K562 (cell line): ENCODE measurements around the gene MPIG6B. TPM values are rescaled to one million over a fixed set of nuclear protein-coding genes. Genes with fewer than 3 reads are reported as not detected.

Experiments used
- CREB1 ChIP-seq, 2 experiments: sonication (generic) in 1 of 2; formaldehyde crosslinking in 1 of 2; IDR thresholded peaks; 2 replicates each; pipeline versions ENCODE4 v1.6.1 to v1.8.0; 2012 to 2022; ENCODE audit warnings: inconsistent platforms in 1 of 2, mild to moderate bottlenecking in 1 of 2, missing genetic modification reagents in 1 of 2, moderate library complexity in 1 of 2
- DIDO1 ChIP-seq: fragments of 450-650 bp; IDR thresholded peaks from 2 replicates; pipeline ENCODE4 v1.6.1; 2016; ENCODE audit warnings: low read depth, missing biosample characterization, missing genetic modification characterization
- FIP1L1 ChIP-seq: fragments of 200-400 bp; formaldehyde crosslinking; IDR thresholded peaks from 2 replicates; pipeline ENCODE4 v1.6.1; 2018; ENCODE audit warnings: mild to moderate bottlenecking, low read depth, low read length; ENCODE audit not compliant: poor library complexity, severe bottlenecking
- MAFK ChIP-seq: IDR thresholded peaks from 2 replicates; pipeline ENCODE4 v1.6.1; 2011; ENCODE audit warnings: low read length, improper control_type of control experiment
- MCM2 ChIP-seq: fragments of 450-650 bp; IDR thresholded peaks from 2 replicates; pipeline ENCODE4 v1.6.1; 2017; ENCODE audit warnings: low read depth, mild to moderate bottlenecking
- NCOA6 ChIP-seq: fragments of 450-650 bp; IDR thresholded peaks from 2 replicates; pipeline ENCODE4 v1.6.1; 2017; ENCODE audit warnings: mild to moderate bottlenecking
- NFXL1 ChIP-seq: fragments of 450-650 bp; formaldehyde crosslinking; IDR thresholded peaks from 2 replicates; pipeline ENCODE4 v1.4.0; 2021; ENCODE audit warnings: mild to moderate bottlenecking
- NRF1 ChIP-seq, 2 experiments: fragments of 450-650 bp; IDR thresholded peaks in 1 of 2; conservative IDR thresholded peaks in 1 of 2; 2 replicates each; pipeline ENCODE4 v1.6.1; 2014; ENCODE audit warnings: mild to moderate bottlenecking in 2 of 2
- RBM22 ChIP-seq: fragments of 200-400 bp; formaldehyde crosslinking; IDR thresholded peaks from 2 replicates; pipeline ENCODE4 v1.6.1; 2018; ENCODE audit warnings: low read length, low read depth; ENCODE audit not compliant: poor library complexity, severe bottlenecking
- RBM39 ChIP-seq: fragments of 200-400 bp; formaldehyde crosslinking; optimal IDR thresholded peaks from 2 replicates; pipeline ENCODE3; 2018; ENCODE audit warnings: low read depth, low read length
- SMARCA4 ChIP-seq: fragments of 450-650 bp; IDR thresholded peaks from 2 replicates; pipeline ENCODE4 v1.6.1; 2016
- TBL1XR1 ChIP-seq, 2 experiments: IDR thresholded peaks; 2 replicates each; pipeline ENCODE4 v1.6.1; 2012; ENCODE audit warnings: improper control_type of control experiment in 2 of 2, low read length in 2 of 2, mild to moderate bottlenecking in 1 of 2
- TEAD1 ChIP-seq, 2 experiments: fragments of 450-650 bp in 1 of 2; sonication (generic) in 1 of 2; formaldehyde crosslinking; IDR thresholded peaks; 2 replicates each; pipeline versions ENCODE4 v1.4.0 to v1.8.0; 2020 to 2022; ENCODE audit warnings: mild to moderate bottlenecking in 2 of 2, missing genetic modification reagents in 1 of 2
- THRAP3 ChIP-seq: fragments of 450-650 bp; IDR thresholded peaks from 2 replicates; pipeline ENCODE4 v1.6.1; 2016; ENCODE audit warnings: mild to moderate bottlenecking, inconsistent platforms, borderline replicate concordance
- polyA plus RNA-seq, 8 experiments: library from polyadenylated mRNA; depleted of rRNA in 4 of 8; stranded (reverse) in 5 of 8; unstranded in 3 of 8; fragments of >200 nt; fragmentation: Nextera tagmentation in 2 of 8; fragmentation: Illumina TruSeq in 1 of 8; extraction: Ambion mirVana in 2 of 8; extraction: Trizol in 1 of 8; gene quantifications; 2 replicates each; pipeline versions ENCODE4 v1.2.1 to v1.2.3, GENCODE V29; 2011 to 2014; ENCODE audit warnings: inconsistent platforms in 1 of 8, missing spikeins in 1 of 8
- total RNA-seq, 7 experiments: library from RNA; depleted of rRNA in 6 of 7; stranded (reverse); fragments of >200 nt in 6 of 7; fragmentation: Illumina TruSeq in 2 of 7; extraction: Trizol in 2 of 7; gene quantifications; 2 replicates each; pipeline versions ENCODE4 v1.2.1 to v1.2.3, GENCODE V29; 2011 to 2021; ENCODE audit warnings: low replicate concordance in 1 of 7
- TF ChIP-seq, protein P1 (sequence below): sonication (generic); formaldehyde crosslinking; IDR thresholded peaks from 2 replicates; pipeline ENCODE4 v1.8.0; 2023; ENCODE audit warnings: missing genetic modification reagents, mild to moderate bottlenecking, borderline replicate concordance
- TF ChIP-seq, protein P2 (sequence below): sonication (generic); formaldehyde crosslinking; IDR thresholded peaks from 2 replicates; pipeline ENCODE4 v1.8.1; 2023; ENCODE audit warnings: mild to moderate bottlenecking, missing genetic modification reagents
- TF ChIP-seq, protein P3 (sequence below): fragments of 450-650 bp; IDR thresholded peaks from 2 replicates; pipeline ENCODE4 v1.6.1; 2017; ENCODE audit warnings: antibody characterized with exemption

MPIG6B gene
- total and polyA plus RNA-seq, 9 of the 15 experiments (the other 6 are each of a cell fraction or from before 2014, with no cell fraction given): 0.11 to 1.2 (median 0.28) TPM; not detected in 1

DNA sequence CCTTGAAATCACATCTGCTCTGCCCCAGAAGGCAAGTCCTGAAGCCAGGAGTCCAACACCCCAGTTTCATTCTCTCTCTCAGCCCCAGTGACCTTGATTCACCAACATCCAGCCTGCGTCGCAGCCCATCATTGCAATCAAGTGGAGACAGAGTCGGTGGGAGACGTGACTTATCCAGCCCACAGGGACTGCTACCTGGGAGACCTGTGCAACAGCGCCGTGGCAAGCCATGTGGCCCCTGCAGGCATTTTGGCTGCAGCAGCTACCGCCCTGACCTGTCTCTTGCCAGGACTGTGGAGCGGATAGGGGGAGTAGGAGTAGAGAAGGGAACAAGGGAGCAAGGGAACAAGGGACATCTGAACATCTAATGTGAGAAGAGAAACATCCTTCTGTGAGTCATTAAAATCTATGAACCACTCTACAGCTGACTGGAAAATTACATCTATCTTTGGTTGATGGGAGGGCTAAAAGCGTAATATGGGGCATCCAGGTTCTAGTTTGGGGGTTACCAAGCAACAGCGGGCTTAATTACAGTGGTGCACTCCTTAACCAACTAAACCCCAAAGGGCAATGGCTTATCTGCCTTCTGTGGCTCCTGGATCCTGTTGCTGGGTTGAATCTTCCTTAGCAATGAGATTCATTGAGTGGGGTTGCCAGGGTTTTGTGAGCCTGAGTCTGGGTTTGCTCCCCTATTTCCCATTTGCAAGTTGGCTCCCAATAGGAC is 5.5 kb upstream of the MPIG6B start (continued):
- TF ChIP-seq, protein P1, sequence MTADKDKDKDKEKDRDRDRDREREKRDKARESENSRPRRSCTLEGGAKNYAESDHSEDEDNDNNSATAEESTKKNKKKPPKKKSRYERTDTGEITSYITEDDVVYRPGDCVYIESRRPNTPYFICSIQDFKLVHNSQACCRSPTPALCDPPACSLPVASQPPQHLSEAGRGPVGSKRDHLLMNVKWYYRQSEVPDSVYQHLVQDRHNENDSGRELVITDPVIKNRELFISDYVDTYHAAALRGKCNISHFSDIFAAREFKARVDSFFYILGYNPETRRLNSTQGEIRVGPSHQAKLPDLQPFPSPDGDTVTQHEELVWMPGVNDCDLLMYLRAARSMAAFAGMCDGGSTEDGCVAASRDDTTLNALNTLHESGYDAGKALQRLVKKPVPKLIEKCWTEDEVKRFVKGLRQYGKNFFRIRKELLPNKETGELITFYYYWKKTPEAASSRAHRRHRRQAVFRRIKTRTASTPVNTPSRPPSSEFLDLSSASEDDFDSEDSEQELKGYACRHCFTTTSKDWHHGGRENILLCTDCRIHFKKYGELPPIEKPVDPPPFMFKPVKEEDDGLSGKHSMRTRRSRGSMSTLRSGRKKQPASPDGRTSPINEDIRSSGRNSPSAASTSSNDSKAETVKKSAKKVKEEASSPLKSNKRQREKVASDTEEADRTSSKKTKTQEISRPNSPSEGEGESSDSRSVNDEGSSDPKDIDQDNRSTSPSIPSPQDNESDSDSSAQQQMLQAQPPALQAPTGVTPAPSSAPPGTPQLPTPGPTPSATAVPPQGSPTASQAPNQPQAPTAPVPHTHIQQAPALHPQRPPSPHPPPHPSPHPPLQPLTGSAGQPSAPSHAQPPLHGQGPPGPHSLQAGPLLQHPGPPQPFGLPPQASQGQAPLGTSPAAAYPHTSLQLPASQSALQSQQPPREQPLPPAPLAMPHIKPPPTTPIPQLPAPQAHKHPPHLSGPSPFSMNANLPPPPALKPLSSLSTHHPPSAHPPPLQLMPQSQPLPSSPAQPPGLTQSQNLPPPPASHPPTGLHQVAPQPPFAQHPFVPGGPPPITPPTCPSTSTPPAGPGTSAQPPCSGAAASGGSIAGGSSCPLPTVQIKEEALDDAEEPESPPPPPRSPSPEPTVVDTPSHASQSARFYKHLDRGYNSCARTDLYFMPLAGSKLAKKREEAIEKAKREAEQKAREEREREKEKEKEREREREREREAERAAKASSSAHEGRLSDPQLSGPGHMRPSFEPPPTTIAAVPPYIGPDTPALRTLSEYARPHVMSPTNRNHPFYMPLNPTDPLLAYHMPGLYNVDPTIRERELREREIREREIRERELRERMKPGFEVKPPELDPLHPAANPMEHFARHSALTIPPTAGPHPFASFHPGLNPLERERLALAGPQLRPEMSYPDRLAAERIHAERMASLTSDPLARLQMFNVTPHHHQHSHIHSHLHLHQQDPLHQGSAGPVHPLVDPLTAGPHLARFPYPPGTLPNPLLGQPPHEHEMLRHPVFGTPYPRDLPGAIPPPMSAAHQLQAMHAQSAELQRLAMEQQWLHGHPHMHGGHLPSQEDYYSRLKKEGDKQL (CRISPR knock-in tag): no peak
- TF ChIP-seq FIP1L1 (no peak), NCOA6 (no peak), NRF1 (conservative IDR thresholded peaks at IDR 0.05 in 1 of 2, IDR thresholded peaks at IDR 0.05 in 1 of 2) (peak; percentile 22 to 49; a peak in 1 of 4 replicates), RBM22 (no peak), MAFK (no peak), CREB1 (IDR thresholded peaks at IDR 0.05) (peak; percentile 85), CREB1 (CRISPR knock-in tag; IDR thresholded peaks at IDR 0.05) (peak; percentile 70; the same call in 1 of the 2 replicates), THRAP3 (no peak), NFXL1 (CRISPR knock-in tag) (no peak), SMARCA4 (peak; percentile 93), DIDO1 (tag) (no peak), MCM2 (no peak), TEAD1 (CRISPR knock-in tag; IDR thresholded peaks at IDR 0.05) (no peak), RBM39 (no peak), TBL1XR1 (IDR thresholded peaks at IDR 0.05; ENCODE audit: low read length in 2 of 2) (0 out of 4 replicates have a peak, but pooled peaks of 1 of the 2 experiments have one; percentile 19)
- TF ChIP-seq, protein P2, sequence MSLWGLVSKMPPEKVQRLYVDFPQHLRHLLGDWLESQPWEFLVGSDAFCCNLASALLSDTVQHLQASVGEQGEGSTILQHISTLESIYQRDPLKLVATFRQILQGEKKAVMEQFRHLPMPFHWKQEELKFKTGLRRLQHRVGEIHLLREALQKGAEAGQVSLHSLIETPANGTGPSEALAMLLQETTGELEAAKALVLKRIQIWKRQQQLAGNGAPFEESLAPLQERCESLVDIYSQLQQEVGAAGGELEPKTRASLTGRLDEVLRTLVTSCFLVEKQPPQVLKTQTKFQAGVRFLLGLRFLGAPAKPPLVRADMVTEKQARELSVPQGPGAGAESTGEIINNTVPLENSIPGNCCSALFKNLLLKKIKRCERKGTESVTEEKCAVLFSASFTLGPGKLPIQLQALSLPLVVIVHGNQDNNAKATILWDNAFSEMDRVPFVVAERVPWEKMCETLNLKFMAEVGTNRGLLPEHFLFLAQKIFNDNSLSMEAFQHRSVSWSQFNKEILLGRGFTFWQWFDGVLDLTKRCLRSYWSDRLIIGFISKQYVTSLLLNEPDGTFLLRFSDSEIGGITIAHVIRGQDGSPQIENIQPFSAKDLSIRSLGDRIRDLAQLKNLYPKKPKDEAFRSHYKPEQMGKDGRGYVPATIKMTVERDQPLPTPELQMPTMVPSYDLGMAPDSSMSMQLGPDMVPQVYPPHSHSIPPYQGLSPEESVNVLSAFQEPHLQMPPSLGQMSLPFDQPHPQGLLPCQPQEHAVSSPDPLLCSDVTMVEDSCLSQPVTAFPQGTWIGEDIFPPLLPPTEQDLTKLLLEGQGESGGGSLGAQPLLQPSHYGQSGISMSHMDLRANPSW (CRISPR knock-in tag): peak; percentile 66; the same call in 1 of the 2 replicates
- TF ChIP-seq, protein P3, sequence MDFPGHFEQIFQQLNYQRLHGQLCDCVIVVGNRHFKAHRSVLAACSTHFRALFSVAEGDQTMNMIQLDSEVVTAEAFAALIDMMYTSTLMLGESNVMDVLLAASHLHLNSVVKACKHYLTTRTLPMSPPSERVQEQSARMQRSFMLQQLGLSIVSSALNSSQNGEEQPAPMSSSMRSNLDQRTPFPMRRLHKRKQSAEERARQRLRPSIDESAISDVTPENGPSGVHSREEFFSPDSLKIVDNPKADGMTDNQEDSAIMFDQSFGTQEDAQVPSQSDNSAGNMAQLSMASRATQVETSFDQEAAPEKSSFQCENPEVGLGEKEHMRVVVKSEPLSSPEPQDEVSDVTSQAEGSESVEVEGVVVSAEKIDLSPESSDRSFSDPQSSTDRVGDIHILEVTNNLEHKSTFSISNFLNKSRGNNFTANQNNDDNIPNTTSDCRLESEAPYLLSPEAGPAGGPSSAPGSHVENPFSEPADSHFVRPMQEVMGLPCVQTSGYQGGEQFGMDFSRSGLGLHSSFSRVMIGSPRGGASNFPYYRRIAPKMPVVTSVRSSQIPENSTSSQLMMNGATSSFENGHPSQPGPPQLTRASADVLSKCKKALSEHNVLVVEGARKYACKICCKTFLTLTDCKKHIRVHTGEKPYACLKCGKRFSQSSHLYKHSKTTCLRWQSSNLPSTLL: no peak
